ENCODE results near the gene ADGRG3. TPM values are rescaled to one million over a fixed set of nuclear protein-coding genes. Genes with fewer than 3 reads are reported as not detected.
A peak's percentile ranks its signal among the peaks of the same experiment; 100 is the strongest.

Gene ADGRG3
- total and polyA plus RNA-seq, 2 donors from 2014 or later, result 0.17 to 1.8 TPM

- no peak for FAIRE-seq
- intact Hi-C loops (cut with DNase I), result no loop called here
- H3K4me3 ChIP-seq (ENCODE audit: low read length in 3 of 3), result no peak overlapping the region
Measured at GRCh38 chr16:57714047-57714446, 45.9 kb downstream of the ADGRG3 start.

GRCh38 chr16:57720142-57720575 lies 52.1 kb downstream of the ADGRG3 start:
- peak; percentile 66 for TF ChIP-seq CTCF (IDR thresholded peaks at IDR 0.05; ENCODE audit: borderline replicate concordance, extremely low read depth, insufficient read depth)
- Histone ChIP-seq H3K27ac (ENCODE audit: low read depth in 2 of 2, low read length in 2 of 2) (no peak overlapping the region), H3K4me3 (ENCODE audit: low read length in 3 of 3) (no peak overlapping the region), H3K4me1 (ENCODE audit: control insufficient read depth in 2 of 3, insufficient read depth in 2 of 3, low read depth in 1 of 3, low read length in 3 of 3) (no peaks in the 10 kb centered on the region), H3K9ac (ENCODE audit: low read length in 3 of 3) (no peak overlapping the region), H3K27me3 (ENCODE audit: control insufficient read depth, insufficient read depth, low read length) (no peaks in the 10 kb centered on the region), H3K9me3 (ENCODE audit: control insufficient read depth in 2 of 3, insufficient read depth in 1 of 3, low read length in 3 of 3) (no peaks in the 10 kb centered on the region), H3K36me3 (ENCODE audit: control insufficient read depth in 2 of 3, insufficient read depth in 3 of 3, low read length in 3 of 3) (no peaks in the 10 kb centered on the region)
- FAIRE-seq, result no peak
- peak in 4 of 5 donors; percentile 46 to 66 (median 60) for DNase-seq
- intact Hi-C loops (cut with DNase I), result no loop called here

More at GRCh38 chr16:57714047-57714446, 45.9 kb downstream of the ADGRG3 start:
- TF ChIP-seq CTCF (IDR thresholded peaks at IDR 0.05; ENCODE audit: borderline replicate concordance, extremely low read depth, insufficient read depth), result no peak
- Histone ChIP-seq H3K4me1 (ENCODE audit: control insufficient read depth in 2 of 3, insufficient read depth in 2 of 3, low read depth in 1 of 3, low read length in 3 of 3) (no peaks in the 10 kb centered on the region), H3K9ac (ENCODE audit: low read length in 3 of 3) (no peak overlapping the region), H3K36me3 (ENCODE audit: control insufficient read depth in 2 of 3, insufficient read depth in 3 of 3, low read length in 3 of 3) (no peaks in the 10 kb centered on the region), H3K27ac (ENCODE audit: low read depth in 2 of 2, low read length in 2 of 2) (no peak overlapping the region), H3K27me3 (ENCODE audit: control insufficient read depth, insufficient read depth, low read length) (no peaks in the 10 kb centered on the region), H3K9me3 (ENCODE audit: control insufficient read depth in 2 of 3, insufficient read depth in 1 of 3, low read length in 3 of 3) (no peaks in the 10 kb centered on the region)
- no peak for DNase-seq

GRCh38 chr16:57721356-57722209 lies 53.5 kb downstream of the ADGRG3 start:
- H3K4me1 ChIP-seq (ENCODE audit: control insufficient read depth in 2 of 3, insufficient read depth in 2 of 3, low read depth in 1 of 3, low read length in 3 of 3), result no peaks in the 10 kb centered on the region
- no peak for TF ChIP-seq CTCF (IDR thresholded peaks at IDR 0.05; ENCODE audit: borderline replicate concordance, extremely low read depth, insufficient read depth)

More at GRCh38 chr16:57721356-57722209, 53.5 kb downstream of the ADGRG3 start:
- H3K9ac ChIP-seq (ENCODE audit: low read length in 3 of 3), result no peak overlapping the region
- H3K4me3 ChIP-seq (ENCODE audit: low read length in 3 of 3), result no peak overlapping the region
- peak in 4 of 5 donors; percentile 40 to 68 (median 60) for DNase-seq
- intact Hi-C loops (cut with DNase I), result no loop called here
- no peak for FAIRE-seq
- H3K27me3 ChIP-seq (ENCODE audit: control insufficient read depth, insufficient read depth, low read length), result no peaks in the 10 kb centered on the region
- no peaks in the 10 kb centered on the region for H3K36me3 ChIP-seq (ENCODE audit: control insufficient read depth in 2 of 3, insufficient read depth in 3 of 3, low read length in 3 of 3)
- no peaks in the 10 kb centered on the region for H3K9me3 ChIP-seq (ENCODE audit: control insufficient read depth in 2 of 3, insufficient read depth in 1 of 3, low read length in 3 of 3)
- H3K27ac ChIP-seq (ENCODE audit: low read depth in 2 of 2, low read length in 2 of 2), result no peak overlapping the region

Data from kidney (tissue), 14 donors.